ENCODE measurements around the gene PRDM16.
"Not testable (repeated sequence)": the region's sequence is repeated elsewhere in the genome, so short reads cannot be mapped to it uniquely, and the experiment has no call there.

Gene PRDM16

GRCh38 chr1:3084726-3085125, 15.7 kb downstream of the PRDM16 start:
- no peak for DNase-seq

GRCh38 chr1:3085721-3086120, 16.7 kb downstream of the PRDM16 start:
- DNase-seq, result no peak

- no peak for DNase-seq
Measured at GRCh38 chr1:3086272-3086974, 17.4 kb downstream of the PRDM16 start.

- DNase-seq, result no peak
Measured at GRCh38 chr1:3087049-3087448, 18.0 kb downstream of the PRDM16 start.

GRCh38 chr1:3087946-3088668, 19.1 kb downstream of the PRDM16 start:
- DNase-seq, result not testable (repeated sequence)

GRCh38 chr1:3089490-3089889, 20.5 kb downstream of the PRDM16 start:
- DNase-seq, result no peak

- no peak for DNase-seq
Measured at GRCh38 chr1:3091334-3091733, 22.3 kb downstream of the PRDM16 start.

GRCh38 chr1:3092530-3092929, 23.5 kb downstream of the PRDM16 start:
- DNase-seq, result no peak

GRCh38 chr1:3093898-3094626, 25.1 kb downstream of the PRDM16 start:
- DNase-seq, result no peak

- DNase-seq, result no peak
Measured at GRCh38 chr1:3094863-3095780, 26.1 kb downstream of the PRDM16 start.

GRCh38 chr1:3096345-3096744, 27.3 kb downstream of the PRDM16 start:
- DNase-seq, result no peak

GRCh38 chr1:3097231-3097630, 28.2 kb downstream of the PRDM16 start:
- DNase-seq, result no peak

GRCh38 chr1:3097861-3098260, 28.9 kb downstream of the PRDM16 start:
- no peak for DNase-seq

GRCh38 chr1:3099861-3100260, 30.9 kb downstream of the PRDM16 start:
- no peak for DNase-seq

GRCh38 chr1:3101124-3101939, 32.3 kb downstream of the PRDM16 start:
- no peak for DNase-seq

- no peak for DNase-seq
Measured at GRCh38 chr1:3102641-3103040, 33.6 kb downstream of the PRDM16 start.

- DNase-seq, result no peak
Measured at GRCh38 chr1:3103967-3104677, 35.1 kb downstream of the PRDM16 start.

GRCh38 chr1:3105167-3105863, 36.3 kb downstream of the PRDM16 start:
- no peak for DNase-seq

GRCh38 chr1:3106216-3106615, 37.2 kb downstream of the PRDM16 start:
- DNase-seq, result no peak

GRCh38 chr1:3107201-3107600, 38.2 kb downstream of the PRDM16 start:
- no peak for DNase-seq

- DNase-seq, result no peak
Measured at GRCh38 chr1:3109355-3109754, 40.4 kb downstream of the PRDM16 start.
